H1 (cell line): ENCODE data around the gene CD164. TPM values are rescaled to one million over a fixed set of nuclear protein-coding genes. Genes with fewer than 3 reads are reported as not detected.

Experiments used
- CTCF ChIA-PET: fragments of 300-600 bp; sonication (Branson Sonifier 250); formaldehyde crosslinking; loops from one replicate; lab custom pipeline; 2021; ENCODE audit not compliant: partially characterized antibody; lab: Charles Lee
- POLR2A ChIA-PET: fragments of 300-600 bp; sonication (Branson Sonifier 250); formaldehyde crosslinking; loops from one replicate; lab custom pipeline; 2021; ENCODE audit warnings: inconsistent platforms; ENCODE audit not compliant: partially characterized antibody; lab: Charles Lee
- DNase-seq, 2 experiments: peaks; one replicate each; pipeline versions ENCODE4 v3.0.0 to v3.0.0-alpha.2; 2010 to 2022; ENCODE audit warnings: low spot score in 2 of 2, low read depth in 1 of 2, mixed read lengths in 1 of 2
- FAIRE-seq: peaks from 2 replicates; lab custom pipeline; 2011; peaks lifted over from hg19 to GRCh38; lab: Jason Lieb, UNC
- H2AFZ ChIP-seq: 2 replicates; pipeline ENCODE4 v1.8.1; 2012; ENCODE audit warnings: low read length, inconsistent platforms
- H2AK5ac ChIP-seq: 2 replicates; pipeline ENCODE4 v1.6.1; 2013; ENCODE audit warnings: low read depth, low read length
- H2BK120ac ChIP-seq: replicated peaks from 2 replicates; pipeline ENCODE3; 2013; ENCODE audit warnings: low read depth, low read length, inconsistent platforms
- H2BK12ac ChIP-seq: 2 replicates; pipeline ENCODE4 v1.6.1; 2013; ENCODE audit warnings: low read depth, low read length
- H2BK15ac ChIP-seq: 2 replicates; pipeline ENCODE4 v1.6.1; 2013; ENCODE audit warnings: low read length
- H2BK20ac ChIP-seq: 2 replicates; pipeline ENCODE4 v1.6.1; 2013; ENCODE audit warnings: low read length
- H2BK5ac ChIP-seq: 2 replicates; pipeline ENCODE4 v1.6.1; 2013; ENCODE audit warnings: low read depth, low read length
- H3K14ac ChIP-seq: 2 replicates; pipeline ENCODE4 v1.6.1; 2013; ENCODE audit warnings: inconsistent platforms; ENCODE audit not compliant: insufficient read length
- H3K18ac ChIP-seq: 2 replicates; pipeline ENCODE4 v1.6.1; 2013; ENCODE audit warnings: low read length; ENCODE audit errors: extremely low read depth
- H3K23ac ChIP-seq: 2 replicates; pipeline ENCODE4 v1.6.1; 2013; ENCODE audit warnings: inconsistent platforms; ENCODE audit not compliant: insufficient read length
- H3K23me2 ChIP-seq: 2 replicates; pipeline ENCODE4 v1.6.1; 2013; ENCODE audit warnings: low read depth, low read length
- H3K27ac ChIP-seq: 2 replicates; pipeline ENCODE4 v1.6.1; 2011; ENCODE audit warnings: low read depth, low read length, inconsistent platforms
- H3K27me3 ChIP-seq, 4 experiments: replicated peaks in 1 of 4; 1 replicate in 1 of 4; 2 replicates in 3 of 4; pipeline versions ENCODE4 v1.6.1 to v1.8.1; 2011 to 2013; ENCODE audit warnings: low read length in 3 of 4, mild to moderate bottlenecking in 3 of 4, inconsistent platforms in 2 of 4, mixed read lengths in 2 of 4, moderate library complexity in 1 of 4; ENCODE audit not compliant: control insufficient read depth in 3 of 4, insufficient read depth in 3 of 4; ENCODE audit errors: extremely low read depth in 1 of 4
- H3K36me3 ChIP-seq, 4 experiments: 2 replicates each; pipeline versions ENCODE4 v1.6.1 to v1.8.1; 2011 to 2013; ENCODE audit warnings: mild to moderate bottlenecking in 4 of 4, low read length in 3 of 4, moderate library complexity in 2 of 4, control low read depth in 1 of 4, inconsistent platforms in 1 of 4; ENCODE audit not compliant: insufficient read depth in 4 of 4, control insufficient read depth in 2 of 4
- H3K4ac ChIP-seq: replicated peaks from 2 replicates; pipeline ENCODE3; 2013; ENCODE audit warnings: low read length, low read depth, mixed read lengths, inconsistent platforms; ENCODE audit not compliant: insufficient read length
- H3K4me1 ChIP-seq, 4 experiments: replicated peaks in 1 of 4; 1 replicate in 1 of 4; 2 replicates in 3 of 4; pipeline versions ENCODE4 v1.6.1 to v1.8.1; 2011 to 2013; ENCODE audit warnings: low read length in 3 of 4, inconsistent platforms in 2 of 4, mixed read lengths in 1 of 4; ENCODE audit not compliant: insufficient read depth in 4 of 4, control insufficient read depth in 3 of 4
- H3K4me2 ChIP-seq, 2 experiments: 2 replicates each; pipeline versions ENCODE4 v1.6.1 to v1.8.1; 2011 to 2013; ENCODE audit warnings: low read depth in 2 of 2, low read length in 2 of 2, control low read depth in 1 of 2, inconsistent platforms in 1 of 2, mild to moderate bottlenecking in 1 of 2; ENCODE audit not compliant: insufficient read depth in 1 of 2
- H3K4me3 ChIP-seq, 4 experiments: fragments of 200-600, 300-600 bp in 1 of 4; sonication (generic), shearing (Covaris generic), sonication (Bioruptor Twin) in 1 of 4; 2 replicates each; pipeline versions ENCODE4 v1.5.1 to v1.8.1; 2011 to 2016; ENCODE audit warnings: low read length in 4 of 4, low read depth in 3 of 4, control low read depth in 2 of 4, inconsistent platforms in 2 of 4, mild to moderate bottlenecking in 2 of 4, mixed read lengths in 1 of 4, moderate library complexity in 1 of 4; ENCODE audit not compliant: insufficient read depth in 2 of 4; ENCODE audit errors: extremely low read depth in 1 of 4
- H3K56ac ChIP-seq: replicated peaks from 2 replicates; pipeline ENCODE3; 2013; ENCODE audit warnings: low read depth, mild to moderate bottlenecking, mixed read lengths, low read length, inconsistent platforms; ENCODE audit not compliant: insufficient read length
- H3K79me1 ChIP-seq: 2 replicates; pipeline ENCODE4 v1.6.1; 2013; ENCODE audit warnings: low read depth, low read length, control low read depth
- H3K79me2 ChIP-seq, 2 experiments: 2 replicates each; pipeline versions ENCODE4 v1.6.1 to v1.8.1; 2012 to 2013; ENCODE audit warnings: low read length in 2 of 2, mild to moderate bottlenecking in 2 of 2, inconsistent platforms in 1 of 2; ENCODE audit not compliant: insufficient read depth in 2 of 2, control insufficient read depth in 1 of 2
- H3K9ac ChIP-seq, 4 experiments: replicated peaks in 1 of 4; 1 replicate in 1 of 4; 2 replicates in 3 of 4; pipeline versions ENCODE4 v1.6.1 to v1.8.1; 2011 to 2013; ENCODE audit warnings: low read depth in 3 of 4, low read length in 3 of 4, control low read depth in 2 of 4, mild to moderate bottlenecking in 2 of 4, moderate library complexity in 2 of 4, inconsistent platforms in 1 of 4; ENCODE audit errors: extremely low read depth in 1 of 4
- H3K9me3 ChIP-seq, 2 experiments: 2 replicates each; pipeline versions ENCODE4 v1.6.1 to v1.8.1; 2012 to 2013; ENCODE audit warnings: mild to moderate bottlenecking in 2 of 2, moderate library complexity in 2 of 2, control low read depth in 1 of 2, inconsistent platforms in 1 of 2, low read depth in 1 of 2, low read length in 1 of 2, mixed read lengths in 1 of 2; ENCODE audit not compliant: insufficient read depth in 2 of 2
- H4K20me1 ChIP-seq, 2 experiments: replicated peaks in 1 of 2; 2 replicates each; pipeline versions ENCODE3 to v1.8.1; 2011 to 2013; ENCODE audit warnings: inconsistent platforms in 2 of 2, low read length in 2 of 2, mild to moderate bottlenecking in 1 of 2; ENCODE audit not compliant: insufficient read depth in 2 of 2, control insufficient read depth in 1 of 2
- H4K5ac ChIP-seq: 2 replicates; pipeline ENCODE4 v1.6.1; 2013; ENCODE audit warnings: low read length, low read depth, mixed read lengths, inconsistent platforms; ENCODE audit not compliant: insufficient read length
- H4K8ac ChIP-seq: 2 replicates; pipeline ENCODE4 v1.8.0; 2013; ENCODE audit warnings: mild to moderate bottlenecking, moderate library complexity, low read length, inconsistent platforms; ENCODE audit not compliant: insufficient read depth; ENCODE audit errors: extremely low read depth
- H4K91ac ChIP-seq: replicated peaks from 2 replicates; pipeline ENCODE3; 2013; ENCODE audit warnings: low read length, mixed read lengths, inconsistent platforms; ENCODE audit not compliant: insufficient read length
- CBX5 ChIP-seq: fragments of 300-800, 300-1000 bp; sonication (generic); IDR thresholded peaks from 2 replicates; pipeline ENCODE4 v1.7.1; 2016; ENCODE audit warnings: antibody characterized with exemption, low read length, low read depth
- CBX8 ChIP-seq: fragments of 300-800, 300-1000 bp; sonication (generic); IDR thresholded peaks from 2 replicates; pipeline ENCODE4 v1.7.1; 2016; ENCODE audit warnings: low read depth, low read length, borderline replicate concordance
- CREB1 ChIP-seq: IDR thresholded peaks from 2 replicates; pipeline ENCODE4 v1.6.1; 2012; ENCODE audit warnings: inconsistent platforms
- POLR2A ChIP-seq, 2 experiments: IDR thresholded peaks; 1 replicate in 1 of 2; 2 replicates in 1 of 2; pipeline ENCODE4 v1.6.1; 2011; ENCODE audit warnings: low read depth in 2 of 2, low read length in 2 of 2, mild to moderate bottlenecking in 2 of 2; ENCODE audit errors: control extremely low read depth in 1 of 2
- TEAD4 ChIP-seq: IDR thresholded peaks from 2 replicates; pipeline ENCODE4 v1.6.1; 2012; ENCODE audit warnings: low read depth, low read length, inconsistent platforms, mixed read lengths
- WGBS, 2 experiments: shearing (Covaris generic) in 1 of 2; methylation state at CpG; one replicate each; pipeline versions ENCODE4 v1.1.6 to v1.1.7; 2013 to 2015; ENCODE audit warnings: low lambda C conversion rate in 2 of 2, mixed read lengths in 2 of 2, inconsistent platforms in 1 of 2, low coverage in 1 of 2, missing lambda C conversion rate in 1 of 2; ENCODE audit not compliant: insufficient replicate concordance in 2 of 2, insufficient coverage in 1 of 2, insufficient read length in 1 of 2; ENCODE audit errors: extremely low coverage in 1 of 2, missing lambda C conversion rate in 1 of 2; 5-methylcytosine and 5-hydroxymethylcytosine counted together
- polyA plus RNA-seq, 7 experiments: library from polyadenylated mRNA; depleted of rRNA in 3 of 7; stranded (reverse) in 5 of 7; unstranded in 2 of 7; fragments of >200 nt in 5 of 7; fragments of 200-250 nt in 2 of 7; gene quantifications; 1 replicate in 5 of 7; 2 replicates in 1 of 7; 4 replicates in 1 of 7; pipeline versions ENCODE4 v1.2.1 to v1.2.3, GENCODE V29; 2011 to 2013; ENCODE audit warnings: missing spikeins in 2 of 7, mixed read lengths in 2 of 7
- total RNA-seq: library from RNA; stranded (reverse); fragmentation: NEBNext Ultra II Directional; extraction: Animal tissue kit (Norgen Biotek cat#: 25700); gene quantifications from 2 replicates; pipeline ENCODE4 v1.2.1, GENCODE V29; 2021

Gene CD164
- total and polyA plus RNA-seq, 2 of the 8 experiments (the other 6 are each of a cell fraction or from before 2014, with no cell fraction given), result 69.3 to 94.3 TPM

DNA sequence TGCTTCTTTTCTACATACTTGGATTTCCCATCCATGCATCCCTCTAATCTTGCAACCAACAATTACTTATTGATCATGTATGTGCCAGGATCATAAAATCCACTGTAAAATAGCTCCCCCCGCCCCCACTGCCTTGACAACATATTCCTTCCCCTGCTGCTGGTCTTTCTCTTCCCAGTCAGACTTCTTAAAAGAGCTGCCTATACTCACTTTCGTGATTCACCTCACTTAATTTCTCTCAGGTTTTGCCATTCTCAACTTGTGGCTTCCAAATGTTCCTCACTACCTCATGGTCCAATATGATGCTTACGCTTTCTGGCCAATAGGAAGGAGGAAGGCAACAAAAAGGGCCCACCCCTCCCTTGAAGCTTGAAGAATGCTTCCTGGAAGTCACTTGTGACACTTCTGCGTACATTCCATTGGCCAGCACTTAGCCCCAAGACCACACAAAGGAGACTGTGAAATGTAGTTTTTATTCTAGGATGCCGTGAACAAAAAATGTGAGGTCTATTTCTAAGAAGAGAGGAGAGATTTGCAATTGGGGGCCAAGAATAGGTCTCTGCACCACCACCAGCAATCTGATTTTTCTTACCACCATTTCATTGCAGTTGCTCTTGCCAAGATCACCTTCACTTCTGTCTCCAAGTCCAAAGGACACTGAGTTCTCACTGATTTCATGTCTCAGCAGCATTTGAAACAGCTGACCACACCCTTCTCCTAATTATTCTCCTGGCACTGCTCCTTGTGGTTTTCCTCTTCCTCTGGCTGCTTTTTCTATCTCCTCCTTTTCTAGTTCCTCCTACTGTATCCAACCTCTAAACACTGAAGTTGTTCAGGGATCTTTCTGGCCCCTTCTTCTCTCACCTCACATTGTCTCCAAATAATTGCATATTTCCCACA, 30.8 kb downstream of the CD164 start:
- no peak overlapping the region for H3K4ac ChIP-seq
- POLR2A ChIA-PET, result interaction anchor here (1.1 to 3.1 kb wide), 4 partner anchors 11 to 105 kb away, joined by 3 to 12 read pairs (median 4); no protein-coding TSS in a partner anchor
- TF ChIP-seq CREB1 (no peak), TEAD4 (no peak), CBX8 (no peak), POLR2A (IDR thresholded peaks at IDR 0.05; ENCODE audit: control extremely low read depth in 1 of 2, low read depth in 2 of 2, low read length in 2 of 2) (no peak), CBX5 (no peak)

More for the DNA sequence above, 30.8 kb downstream of the CD164 start:
- no peak overlapping the region for H4K5ac ChIP-seq
- H3K18ac ChIP-seq, result no peak overlapping the region
- H2AFZ ChIP-seq, result no peak overlapping the region
- H3K4me3 ChIP-seq, result no peak overlapping the region
- H3K56ac ChIP-seq, result no peak overlapping the region
- H2BK20ac ChIP-seq, result no peak overlapping the region
- DNase-seq (no peak), FAIRE-seq (no peak)
- peaks cover 0 to under 1% (median under 1%) of the 10 kb centered on the region in 4 experiments; a peak in 4 of 8 replicates for H3K36me3 ChIP-seq
- no peaks in the 10 kb centered on the region for H3K27me3 ChIP-seq
- H3K14ac ChIP-seq, result no peak overlapping the region
- H2BK12ac ChIP-seq, result no peak overlapping the region
- H2AK5ac ChIP-seq, result no peak overlapping the region
- no peak overlapping the region for H2BK5ac ChIP-seq
- no peaks in the 10 kb centered on the region for H3K23me2 ChIP-seq
- no peaks in the 10 kb centered on the region for H3K4me1 ChIP-seq
- H3K4me2 ChIP-seq, result no peak overlapping the region
- H3K9me3 ChIP-seq, result peaks cover 2 to 5% of the 10 kb centered on the region in 2 experiments; a peak in 1 of 4 replicates
- no peaks in the 10 kb centered on the region for H3K79me2 ChIP-seq
- WGBS, 2 experiments, result 91% methylated on average over 5 of the region's 5 CpGs; no CpG with 5 or more reads in 1 of the 2 experiments
- no peak overlapping the region for H2BK15ac ChIP-seq
- CTCF ChIA-PET, result interaction anchor here (1.0 to 1.7 kb wide), 4 partner anchors 25 to 164 kb away, joined by 3 to 7 read pairs (median 5); no protein-coding TSS in a partner anchor
- no peak overlapping the region for H2BK120ac ChIP-seq
- no peaks in the 10 kb centered on the region for H3K79me1 ChIP-seq
- no peaks in the 10 kb centered on the region for H4K20me1 ChIP-seq
- no peak overlapping the region for H4K91ac ChIP-seq
- no peak overlapping the region for H3K27ac ChIP-seq
- H3K9ac ChIP-seq, result no peak overlapping the region
- no peak overlapping the region for H3K23ac ChIP-seq
- no peak overlapping the region for H4K8ac ChIP-seq
